Measurements from ENCODE around the gene ZFYVE28. TPM values are rescaled to one million over a fixed set of nuclear protein-coding genes. Genes with fewer than 3 reads are reported as not detected.
"Not testable (repeated sequence)": the region's sequence is repeated elsewhere in the genome, so short reads cannot be mapped to it uniquely, and the experiment has no call there.

The ZFYVE28 gene
- total RNA-seq, result 11.3 TPM

DNA sequence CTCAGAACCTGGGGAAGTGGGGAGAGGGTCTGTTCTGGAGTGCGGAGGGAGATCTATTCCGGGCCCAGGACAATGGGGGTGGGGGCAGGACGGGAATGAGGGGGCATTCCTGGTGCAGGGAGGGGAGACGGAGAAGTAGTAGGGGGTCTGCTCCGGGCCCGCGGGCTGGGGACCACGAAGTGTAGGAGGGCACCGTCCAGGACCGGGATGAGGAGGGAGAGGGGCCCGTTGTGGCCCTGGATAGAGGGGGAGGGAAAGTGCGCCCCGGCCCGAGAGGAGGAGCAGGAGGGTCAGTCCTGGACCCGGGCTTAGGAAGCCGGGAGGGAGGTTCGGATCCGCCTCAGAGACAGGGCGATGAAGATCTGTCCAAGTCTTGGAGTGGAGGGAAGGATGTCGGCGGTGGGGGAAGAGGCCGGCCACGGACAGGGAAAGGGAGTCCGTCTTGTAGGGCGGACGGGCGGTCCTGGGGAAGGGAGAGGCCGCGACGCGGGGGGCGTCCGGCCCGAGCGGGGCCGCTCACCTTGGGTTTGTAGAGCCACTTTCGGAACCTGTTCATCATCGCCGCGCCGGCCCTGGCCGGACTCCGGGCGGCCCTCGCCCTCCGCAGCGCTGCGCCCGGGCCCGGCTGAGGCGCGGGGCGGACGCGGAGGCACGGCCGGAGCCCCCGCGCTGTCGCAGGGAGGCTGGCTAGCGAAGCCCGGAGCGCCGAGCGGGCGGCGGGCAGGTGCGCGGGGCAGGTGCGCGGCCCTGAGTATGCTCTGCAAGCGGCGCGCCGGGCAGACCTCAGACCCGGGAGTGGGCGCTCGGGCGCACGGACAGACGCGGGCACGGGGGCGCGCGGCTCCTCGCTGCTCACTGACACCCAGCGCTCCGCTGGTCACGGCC is at the start of gene ZFYVE28:
TSS of gene ZFYVE28 (minus strand) at position 881 of the 885 bp plus-strand sequence. CDS start at position 559, 322 bp downstream.
- no peaks in the 10 kb centered on the region for H3K27me3 ChIP-seq
- intact Hi-C loops (cut with DNase I), result loop anchor here (5.0 to 10.0 kb wide), 2 partner anchors 153 to 176 kb away; partner anchors contain the start of genes HAUS3, MXD4 and POLN
- peaks cover 50% of the 10 kb centered on the region for H3K4me1 ChIP-seq
- peak in 1 of 2 donors; percentile 36 for TF ChIP-seq POLR2A (IDR thresholded peaks at IDR 0.05)
- TF ChIP-seq, protein P1, sequence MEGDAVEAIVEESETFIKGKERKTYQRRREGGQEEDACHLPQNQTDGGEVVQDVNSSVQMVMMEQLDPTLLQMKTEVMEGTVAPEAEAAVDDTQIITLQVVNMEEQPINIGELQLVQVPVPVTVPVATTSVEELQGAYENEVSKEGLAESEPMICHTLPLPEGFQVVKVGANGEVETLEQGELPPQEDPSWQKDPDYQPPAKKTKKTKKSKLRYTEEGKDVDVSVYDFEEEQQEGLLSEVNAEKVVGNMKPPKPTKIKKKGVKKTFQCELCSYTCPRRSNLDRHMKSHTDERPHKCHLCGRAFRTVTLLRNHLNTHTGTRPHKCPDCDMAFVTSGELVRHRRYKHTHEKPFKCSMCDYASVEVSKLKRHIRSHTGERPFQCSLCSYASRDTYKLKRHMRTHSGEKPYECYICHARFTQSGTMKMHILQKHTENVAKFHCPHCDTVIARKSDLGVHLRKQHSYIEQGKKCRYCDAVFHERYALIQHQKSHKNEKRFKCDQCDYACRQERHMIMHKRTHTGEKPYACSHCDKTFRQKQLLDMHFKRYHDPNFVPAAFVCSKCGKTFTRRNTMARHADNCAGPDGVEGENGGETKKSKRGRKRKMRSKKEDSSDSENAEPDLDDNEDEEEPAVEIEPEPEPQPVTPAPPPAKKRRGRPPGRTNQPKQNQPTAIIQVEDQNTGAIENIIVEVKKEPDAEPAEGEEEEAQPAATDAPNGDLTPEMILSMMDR (IDR thresholded peaks at IDR 0.05), result no peak
- peak within 1 kb of the TSS; percentile 54 to 85 for H3K4me3 ChIP-seq
- no peaks in the 10 kb centered on the region for H3K36me3 ChIP-seq
- H3K27ac ChIP-seq, result peak within 1 kb of the TSS; percentile 44
- H3K9me3 ChIP-seq, result no peaks in the 10 kb centered on the region
- no peak for DNase-seq (ENCODE audit: extremely low spot score in 2 of 2)

DNA sequence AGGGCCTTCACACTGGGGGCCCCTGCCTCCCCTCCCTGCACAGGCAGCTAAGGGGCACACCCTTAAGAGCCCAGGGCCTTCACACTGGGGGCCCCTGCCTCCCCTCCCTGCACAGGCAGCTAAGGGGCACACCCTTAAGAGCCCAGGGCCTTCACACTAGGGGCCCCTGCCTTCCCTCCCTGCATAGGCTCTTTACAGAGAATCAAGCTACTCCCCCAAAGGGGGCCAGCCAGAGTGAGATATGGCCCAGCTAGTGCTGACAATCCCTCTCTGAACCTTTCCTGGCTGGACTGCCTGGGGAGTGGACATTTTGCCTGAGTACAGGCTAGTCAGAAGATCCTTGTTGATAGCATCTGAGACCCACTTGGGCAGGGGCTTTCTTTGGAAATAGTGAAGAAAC is 47.1 kb upstream of the ZFYVE28 start:
- H3K4me3 ChIP-seq; intact Hi-C loops (cut with DNase I); H3K27me3 ChIP-seq; H3K9me3 ChIP-seq; DNase-seq (ENCODE audit: extremely low spot score in 2 of 2); H3K36me3 ChIP-seq; H3K27ac ChIP-seq: not testable (repeated sequence)
- H3K4me1 ChIP-seq, result peaks cover 33% of the 10 kb centered on the region

DNA sequence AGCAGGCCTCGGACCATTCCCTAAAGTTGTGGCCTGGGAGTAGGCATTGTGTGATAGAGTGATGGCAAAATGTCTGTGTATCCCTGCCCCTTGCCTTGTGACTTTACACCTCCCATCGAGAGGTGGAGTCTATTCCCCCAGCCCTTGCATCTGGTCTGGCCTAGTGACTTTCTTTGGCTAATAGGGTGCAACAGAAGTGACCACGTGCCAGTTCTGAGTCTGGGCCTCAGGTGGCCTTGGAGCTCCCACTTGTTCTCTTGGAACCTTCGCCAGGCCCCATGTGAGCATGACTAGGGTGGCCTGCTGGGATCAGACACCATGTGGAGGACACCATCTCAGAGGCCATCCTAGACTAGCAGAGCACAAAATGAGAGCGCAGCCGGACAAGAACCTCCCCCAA is 46.6 kb upstream of the ZFYVE28 start:
- H3K4me1 ChIP-seq, result peaks cover 28% of the 10 kb centered on the region
- no peaks in the 10 kb centered on the region for H3K27me3 ChIP-seq
- TF ChIP-seq POLR2AphosphoS5 (IDR thresholded peaks at IDR 0.05; ENCODE audit: insufficient read depth in 1 of 2, low read depth in 1 of 2), result no peak
- no peak for TF ChIP-seq POLR2A (IDR thresholded peaks at IDR 0.05)
- TF ChIP-seq, protein P1 (IDR thresholded peaks at IDR 0.05), result no peak
- DNase-seq (ENCODE audit: extremely low spot score in 2 of 2), result no peak
- no peak overlapping the region for H3K4me3 ChIP-seq
- H3K9me3 ChIP-seq, result no peaks in the 10 kb centered on the region
- intact Hi-C loops (cut with DNase I), result no loop called here
- no peak overlapping the region for H3K27ac ChIP-seq
- H3K36me3 ChIP-seq, result no peaks in the 10 kb centered on the region

DNA sequence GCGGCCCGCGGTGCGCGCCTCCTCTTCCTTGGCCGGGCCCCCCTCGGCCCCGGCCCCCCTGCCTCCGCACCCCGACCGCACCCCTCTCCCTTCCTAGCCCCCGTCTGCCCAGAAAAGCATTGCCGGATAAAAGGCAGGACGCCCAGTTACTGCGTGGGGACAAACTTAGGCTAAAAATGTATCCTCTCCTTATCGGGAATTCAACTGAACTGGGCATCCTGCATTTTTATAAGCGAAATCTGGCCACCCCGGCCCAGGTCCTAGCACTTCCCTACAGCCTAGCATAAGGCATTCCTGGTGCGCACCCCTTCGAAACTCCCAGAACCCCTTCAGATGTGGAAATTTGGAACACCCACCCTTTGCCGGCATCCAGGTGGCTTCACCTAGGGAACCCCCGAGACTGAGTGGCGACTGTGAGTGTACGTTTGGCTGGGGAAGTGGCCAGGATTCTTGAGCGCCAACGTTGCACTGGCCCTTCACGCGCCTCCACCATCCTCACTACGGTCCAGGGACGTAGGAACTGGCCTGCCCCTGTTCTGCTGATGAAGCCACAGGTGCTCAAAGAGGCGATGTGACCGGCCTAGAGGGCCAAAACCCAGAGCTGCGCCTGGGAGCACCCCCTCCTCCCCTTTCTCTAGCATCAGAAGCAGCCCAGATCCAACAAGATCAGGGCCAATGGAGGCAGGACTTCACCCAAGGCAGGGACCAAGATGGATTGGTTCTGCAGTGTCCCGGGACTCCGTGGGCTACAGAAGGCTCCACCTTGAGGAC is 44.7 kb upstream of the ZFYVE28 start:
- no peaks in the 10 kb centered on the region for H3K36me3 ChIP-seq
- H3K9me3 ChIP-seq, result no peaks in the 10 kb centered on the region
- no peak for DNase-seq (ENCODE audit: extremely low spot score in 2 of 2)
- peak overlapping the region; percentile 40 to 55 for H3K4me3 ChIP-seq
- intact Hi-C loops (cut with DNase I), result no loop called here
- peak overlapping the region; percentile 17 for H3K27ac ChIP-seq
- H3K4me1 ChIP-seq, result peaks cover 24% of the 10 kb centered on the region
- no peak for TF ChIP-seq POLR2A (IDR thresholded peaks at IDR 0.05)
- TF ChIP-seq, protein P1 (IDR thresholded peaks at IDR 0.05), result no peak
- TF ChIP-seq POLR2AphosphoS5 (IDR thresholded peaks at IDR 0.05; ENCODE audit: insufficient read depth in 1 of 2, low read depth in 1 of 2), result no peak
- no peaks in the 10 kb centered on the region for H3K27me3 ChIP-seq

DNA sequence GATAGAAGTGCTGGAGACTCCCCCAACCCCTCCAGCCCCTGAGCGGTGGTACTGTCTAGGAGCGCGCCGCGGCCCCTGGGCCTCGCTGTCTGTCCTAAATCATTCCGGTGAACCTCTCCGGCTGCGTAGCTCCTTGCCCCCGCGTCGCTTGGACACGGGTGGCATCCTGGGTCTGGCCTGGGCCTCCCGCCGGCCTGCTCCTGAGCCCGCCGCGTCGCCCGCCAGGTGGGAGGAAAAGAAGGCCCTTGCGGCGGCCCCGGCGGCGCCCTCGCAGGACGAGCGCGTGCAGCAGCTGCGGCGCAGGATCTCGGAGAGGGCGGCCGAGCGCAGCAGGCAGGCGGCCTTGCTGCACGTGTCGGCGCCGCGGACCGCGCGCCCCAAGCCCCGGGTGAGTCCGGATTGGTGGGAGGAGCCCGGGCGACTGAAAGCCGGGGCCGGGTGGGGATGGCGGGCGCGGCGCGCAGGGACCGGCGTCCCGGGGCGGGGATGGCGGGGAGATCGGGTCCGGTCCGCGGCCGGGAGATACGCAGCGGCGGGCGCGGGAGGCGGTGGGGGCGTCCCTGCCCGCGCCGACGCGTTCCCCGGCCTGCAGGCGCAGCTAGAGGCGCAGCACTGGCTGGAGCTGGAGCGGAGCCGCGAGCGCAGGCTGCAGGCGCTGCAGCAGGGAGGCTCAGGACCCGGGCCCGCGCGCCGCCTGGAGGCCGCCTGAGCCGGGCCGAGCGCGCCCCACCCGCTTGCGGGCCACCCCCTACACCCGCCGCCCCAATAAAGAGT is 44.0 kb upstream of the ZFYVE28 start:
- Histone ChIP-seq H3K27me3 (no peaks in the 10 kb centered on the region), H3K27ac (peak overlapping the region; percentile 37), H3K36me3 (no peaks in the 10 kb centered on the region), H3K9me3 (no peaks in the 10 kb centered on the region), H3K4me1 (peaks cover 16% of the 10 kb centered on the region), H3K4me3 (peak overlapping the region; percentile 40 to 55)
- TF ChIP-seq, protein P1 (IDR thresholded peaks at IDR 0.05), result peak in 2 of 3 experiments; percentile 18 to 59
- TF ChIP-seq POLR2A (IDR thresholded peaks at IDR 0.05), result no peak
- no peak for DNase-seq (ENCODE audit: extremely low spot score in 2 of 2)
- intact Hi-C loops (cut with DNase I), result no loop called here

Measured in vagina (tissue), 2 donors.